Measurements from ENCODE around the gene CSNK2A1. TPM values are rescaled to one million over a fixed set of nuclear protein-coding genes. Genes with fewer than 3 reads are reported as not detected.
A peak's percentile ranks its signal among the peaks of the same experiment; 100 is the strongest.

Gene CSNK2A1
- polyA plus RNA-seq, 3 donors, result 31.7 to 55.5 (median 35.2) TPM

DNA sequence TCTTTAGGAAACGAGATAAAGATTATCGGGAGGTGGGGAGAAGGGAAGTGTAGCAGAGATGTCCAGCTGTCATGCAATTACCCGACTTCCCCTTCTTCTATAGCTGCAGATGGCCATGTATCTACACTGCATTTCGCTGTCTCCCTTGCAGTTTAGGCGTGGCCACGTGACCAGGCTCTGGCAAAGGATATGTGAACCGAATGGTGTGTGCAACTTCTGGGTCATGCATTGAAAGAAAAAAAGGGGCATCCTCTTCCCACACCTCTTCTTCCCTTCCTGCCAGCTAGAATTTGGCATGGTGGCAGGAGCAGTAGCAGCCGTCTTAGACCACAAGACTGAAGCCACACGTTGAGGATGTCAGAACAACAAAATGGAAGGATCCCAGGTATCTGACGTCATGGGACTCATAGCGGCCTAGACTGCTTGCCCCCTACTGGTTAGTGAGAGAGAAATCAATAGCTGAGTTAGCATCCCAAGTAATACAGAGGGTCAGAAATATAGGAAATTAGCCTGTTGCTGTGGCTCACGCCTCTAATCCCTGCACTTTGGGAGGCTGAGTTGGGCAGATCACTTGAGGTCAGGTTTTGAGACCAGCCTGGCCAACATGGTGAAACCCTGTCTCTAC is 33.7 kb upstream of the CSNK2A1 start:
- peak in 2 of 3 donors; percentile 4 to 14 for DNase-seq
- H3K27ac ChIP-seq (ENCODE audit: low read depth in 1 of 2, low read length in 2 of 2), result no peak overlapping the region
- 40% methylated on average over 3 of the region's 12 CpGs for WGBS (ENCODE audit: insufficient coverage)
- H3K9ac ChIP-seq (ENCODE audit: insufficient read depth, low read length, poor library complexity, severe bottlenecking), result no peak overlapping the region
- no peak overlapping the region for H2AFZ ChIP-seq (ENCODE audit: insufficient read depth, low read depth, low read length, poor library complexity, severe bottlenecking)
- Mint-ChIP-seq H3K4me1 (peaks cover 6% of the 10 kb centered on the region), H3K27ac (no peak overlapping the region), H3K27me3 (ENCODE audit: low read depth in 3 of 3) (peaks cover 15 to 25% (median 15%) of the 10 kb centered on the region in 3 donors), H3K4me3 (peak overlapping the region in 1 of 2 donors; percentile 27), H3K36me3 (no peaks in the 10 kb centered on the region), H3K9me3 (peaks cover 0 to 1% (median 0%) of the 10 kb centered on the region in 7 donors)
- H4K20me1 ChIP-seq (ENCODE audit: insufficient read depth, low read length), result no peaks in the 10 kb centered on the region
- TF ChIP-seq, protein P1, sequence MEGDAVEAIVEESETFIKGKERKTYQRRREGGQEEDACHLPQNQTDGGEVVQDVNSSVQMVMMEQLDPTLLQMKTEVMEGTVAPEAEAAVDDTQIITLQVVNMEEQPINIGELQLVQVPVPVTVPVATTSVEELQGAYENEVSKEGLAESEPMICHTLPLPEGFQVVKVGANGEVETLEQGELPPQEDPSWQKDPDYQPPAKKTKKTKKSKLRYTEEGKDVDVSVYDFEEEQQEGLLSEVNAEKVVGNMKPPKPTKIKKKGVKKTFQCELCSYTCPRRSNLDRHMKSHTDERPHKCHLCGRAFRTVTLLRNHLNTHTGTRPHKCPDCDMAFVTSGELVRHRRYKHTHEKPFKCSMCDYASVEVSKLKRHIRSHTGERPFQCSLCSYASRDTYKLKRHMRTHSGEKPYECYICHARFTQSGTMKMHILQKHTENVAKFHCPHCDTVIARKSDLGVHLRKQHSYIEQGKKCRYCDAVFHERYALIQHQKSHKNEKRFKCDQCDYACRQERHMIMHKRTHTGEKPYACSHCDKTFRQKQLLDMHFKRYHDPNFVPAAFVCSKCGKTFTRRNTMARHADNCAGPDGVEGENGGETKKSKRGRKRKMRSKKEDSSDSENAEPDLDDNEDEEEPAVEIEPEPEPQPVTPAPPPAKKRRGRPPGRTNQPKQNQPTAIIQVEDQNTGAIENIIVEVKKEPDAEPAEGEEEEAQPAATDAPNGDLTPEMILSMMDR (IDR thresholded peaks at IDR 0.05), result no peak
- no peaks in the 10 kb centered on the region for H3K4me1 ChIP-seq (ENCODE audit: control insufficient read depth in 1 of 2, insufficient read depth in 2 of 2, low read length in 2 of 2)
- H3K4me3 ChIP-seq (replicated peaks in 1 of 3; ENCODE audit: low read depth in 2 of 3, low read length in 3 of 3), result no peak overlapping the region
- H3K36me3 ChIP-seq (replicated peaks in 1 of 2; ENCODE audit: control insufficient read depth in 1 of 2, insufficient read depth in 2 of 2, low read length in 2 of 2), result no peaks in the 10 kb centered on the region
- no peak overlapping the region for H3K4me2 ChIP-seq (replicated peaks; ENCODE audit: extremely low read depth, low read length, poor library complexity, severe bottlenecking)
- peaks cover 0 to 16% of the 10 kb centered on the region in 2 donors for H3K27me3 ChIP-seq (ENCODE audit: control insufficient read depth in 2 of 2, insufficient read depth in 2 of 2, low read length in 2 of 2)
- intact Hi-C loops (cut with micrococcal nuclease), result no loop called here
- no peaks in the 10 kb centered on the region for H3K79me2 ChIP-seq (ENCODE audit: insufficient read depth, low read length)
- no peaks in the 10 kb centered on the region for H3K9me3 ChIP-seq (replicated peaks in 1 of 2; ENCODE audit: control insufficient read depth in 1 of 2, insufficient read depth in 1 of 2, low read length in 2 of 2)

DNA sequence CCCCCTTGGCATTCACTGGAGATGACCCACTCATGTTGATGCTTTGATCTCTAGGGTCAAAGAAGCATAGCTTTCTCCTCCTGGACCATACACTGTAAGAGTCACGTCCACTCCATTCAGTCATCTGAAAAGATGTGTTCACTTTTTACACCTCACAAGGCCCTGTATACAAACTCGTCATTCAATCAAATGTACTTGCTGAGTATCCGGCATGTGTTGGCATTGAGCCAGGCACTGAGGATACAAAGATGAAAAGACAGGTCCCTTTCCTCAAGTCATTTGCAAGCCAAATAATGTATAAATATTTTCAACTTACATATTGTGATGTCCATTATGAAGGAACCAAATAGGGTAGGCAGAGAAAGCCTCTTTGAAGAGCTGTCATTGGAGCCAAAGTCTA is 32.6 kb upstream of the CSNK2A1 start:
- Histone ChIP-seq H3K4me3 (replicated peaks in 1 of 3; ENCODE audit: low read depth in 2 of 3, low read length in 3 of 3) (no peak overlapping the region), H3K9ac (ENCODE audit: insufficient read depth, low read length, poor library complexity, severe bottlenecking) (no peak overlapping the region), H4K20me1 (ENCODE audit: insufficient read depth, low read length) (no peaks in the 10 kb centered on the region), H3K9me3 (replicated peaks in 1 of 2; ENCODE audit: control insufficient read depth in 1 of 2, insufficient read depth in 1 of 2, low read length in 2 of 2) (no peaks in the 10 kb centered on the region), H3K4me2 (replicated peaks; ENCODE audit: extremely low read depth, low read length, poor library complexity, severe bottlenecking) (no peak overlapping the region), H3K79me2 (ENCODE audit: insufficient read depth, low read length) (no peaks in the 10 kb centered on the region), H3K36me3 (replicated peaks in 1 of 2; ENCODE audit: control insufficient read depth in 1 of 2, insufficient read depth in 2 of 2, low read length in 2 of 2) (no peaks in the 10 kb centered on the region), H3K27ac (ENCODE audit: low read depth in 1 of 2, low read length in 2 of 2) (no peak overlapping the region), H2AFZ (ENCODE audit: insufficient read depth, low read depth, low read length, poor library complexity, severe bottlenecking) (no peak overlapping the region), H3K4me1 (ENCODE audit: control insufficient read depth in 1 of 2, insufficient read depth in 2 of 2, low read length in 2 of 2) (no peaks in the 10 kb centered on the region), H3K27me3 (ENCODE audit: control insufficient read depth in 2 of 2, insufficient read depth in 2 of 2, low read length in 2 of 2) (peaks cover 0 to 26% of the 10 kb centered on the region in 2 donors)
- TF ChIP-seq, protein P1 (IDR thresholded peaks at IDR 0.05), result no peak
- no peaks in the 10 kb centered on the region for H3K36me3 Mint-ChIP-seq
- H3K27ac Mint-ChIP-seq, result peak overlapping the region in 1 of 7 donors; percentile 51
- peaks cover 21 to 33% (median 25%) of the 10 kb centered on the region in 3 donors for H3K27me3 Mint-ChIP-seq (ENCODE audit: low read depth in 3 of 3)
- H3K9me3 Mint-ChIP-seq, result peaks cover 0 to 1% (median 0%) of the 10 kb centered on the region in 7 donors
- H3K4me1 Mint-ChIP-seq, result peaks cover 6% of the 10 kb centered on the region
- 77% methylated on average over 2 of the region's 3 CpGs for WGBS (ENCODE audit: insufficient coverage)
- intact Hi-C loops (cut with micrococcal nuclease), result no loop called here
- H3K4me3 Mint-ChIP-seq, result no peak overlapping the region
- no peak for DNase-seq
